B cell (primary cell): ENCODE measurements around the gene TECPR2.

Source experiments
- CTCF ChIP-seq: fragments of 200-600 bp; IDR thresholded peaks from one replicate; pipeline ENCODE4 v1.8.0; 2022; ENCODE audit warnings: antibody characterized with exemption, mild to moderate bottlenecking
- EZH2 ChIP-seq: IDR thresholded peaks from 2 replicates; pipeline ENCODE4 v1.6.1; 2012; ENCODE audit warnings: borderline replicate concordance, low read depth, mild to moderate bottlenecking, moderate library complexity, low read length; ENCODE audit not compliant: insufficient read depth, poor library complexity, severe bottlenecking

DNA sequence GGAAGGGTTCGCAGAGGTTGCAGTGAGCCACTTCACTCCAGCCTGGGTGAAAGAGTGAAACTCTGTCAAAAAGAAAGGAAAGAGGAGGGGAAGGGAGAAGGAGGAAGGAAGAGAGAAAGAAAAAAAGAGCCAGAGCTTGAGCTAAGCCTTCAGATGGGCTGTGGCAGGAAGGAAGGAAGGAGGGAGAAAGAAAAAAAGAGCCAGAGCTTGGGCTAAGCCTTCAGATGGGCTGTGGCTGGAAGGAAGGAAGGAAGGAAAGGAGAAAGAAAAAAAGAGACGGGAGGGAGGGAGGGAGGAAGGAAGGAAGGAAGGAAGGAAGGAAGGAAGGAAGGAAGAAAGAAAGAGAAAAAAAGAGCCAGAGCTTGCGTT, 160.4 kb downstream of the TECPR2 start:
- TF ChIP-seq CTCF (no peak), EZH2 (no peak)
